DOHH2 (cell line): ENCODE results near the gene MAGI1.

Source experiments
- H3F3A ChIP-seq: fragments of 200-600 bp; sonication (generic), shearing (Covaris generic); 2 replicates; pipeline ENCODE4 v1.6.0; 2016; ENCODE audit warnings: antibody characterized with exemption, mild to moderate bottlenecking; ENCODE audit not compliant: control insufficient read depth, insufficient read depth
- H3K27ac ChIP-seq: fragments of 200-600 bp; sonication (generic); 2 replicates; pipeline ENCODE4 v1.5.1; 2014; ENCODE audit warnings: low read depth, mild to moderate bottlenecking, low read length, moderate library complexity
- H3K27me3 ChIP-seq: fragments of 200-600 bp; sonication (generic); 2 replicates; pipeline ENCODE4 v1.6.1; 2014; ENCODE audit warnings: mild to moderate bottlenecking, low read length, mixed read lengths; ENCODE audit not compliant: control insufficient read depth
- H3K36me3 ChIP-seq: fragments of 200-600 bp; sonication (generic); 2 replicates; pipeline ENCODE4 v1.6.1; 2014; ENCODE audit warnings: mild to moderate bottlenecking, low read length, moderate library complexity, mixed read lengths; ENCODE audit not compliant: control insufficient read depth
- H3K4me1 ChIP-seq: fragments of 200-600 bp; sonication (generic); 2 replicates; pipeline ENCODE4 v1.6.1; 2014; ENCODE audit warnings: mild to moderate bottlenecking, low read length, mixed read lengths; ENCODE audit not compliant: control insufficient read depth
- H3K4me2 ChIP-seq: fragments of 200-600 bp; sonication (generic); 2 replicates; pipeline ENCODE4 v1.6.0; 2014; ENCODE audit warnings: mild to moderate bottlenecking, low read length, moderate library complexity
- H3K4me3 ChIP-seq: fragments of 200-600 bp; sonication (generic); 2 replicates; pipeline ENCODE4 v1.5.1; 2014; ENCODE audit warnings: mild to moderate bottlenecking, low read length, mixed read lengths
- H3K79me2 ChIP-seq: fragments of 200-600 bp; sonication (generic); 2 replicates; pipeline ENCODE4 v1.6.1; 2014; ENCODE audit warnings: mild to moderate bottlenecking, low read length, mixed read lengths; ENCODE audit not compliant: control insufficient read depth
- H3K9me2 ChIP-seq: fragments of 200-600 bp; sonication (generic); replicated peaks from 2 replicates; pipeline ENCODE4 v1.6.1; 2014; ENCODE audit warnings: mild to moderate bottlenecking, low read length, mixed read lengths; ENCODE audit not compliant: control insufficient read depth
- H3K9me3 ChIP-seq: fragments of 200-600 bp; sonication (generic); 2 replicates; pipeline ENCODE4 v1.6.1; 2014; ENCODE audit warnings: antibody characterized with exemption, low read length, mixed read lengths; ENCODE audit not compliant: control insufficient read depth, insufficient read depth
- H4K20me1 ChIP-seq: fragments of 200-600 bp; sonication (generic); 2 replicates; pipeline ENCODE4 v1.6.0; 2014; ENCODE audit warnings: low read depth, mild to moderate bottlenecking, antibody characterized with exemption, low read length, moderate library complexity; ENCODE audit not compliant: control insufficient read depth, insufficient read depth
- EZH2phosphoT487 ChIP-seq: fragments of 200-600 bp; sonication (generic); IDR thresholded peaks from 2 replicates; pipeline ENCODE4 v1.6.1; 2017; ENCODE audit warnings: borderline replicate concordance, mild to moderate bottlenecking, antibody characterized with exemption, low read length, moderate library complexity, mixed read lengths
- TF ChIP-seq, protein P1 (sequence below): fragments of 200-600 bp; sonication (generic); IDR thresholded peaks from one replicate; pipeline ENCODE4 v1.5.1; 2014; ENCODE audit warnings: antibody characterized with exemption, mild to moderate bottlenecking, low read depth, low read length; ENCODE audit not compliant: poor library complexity, severe bottlenecking

The MAGI1 gene

DNA sequence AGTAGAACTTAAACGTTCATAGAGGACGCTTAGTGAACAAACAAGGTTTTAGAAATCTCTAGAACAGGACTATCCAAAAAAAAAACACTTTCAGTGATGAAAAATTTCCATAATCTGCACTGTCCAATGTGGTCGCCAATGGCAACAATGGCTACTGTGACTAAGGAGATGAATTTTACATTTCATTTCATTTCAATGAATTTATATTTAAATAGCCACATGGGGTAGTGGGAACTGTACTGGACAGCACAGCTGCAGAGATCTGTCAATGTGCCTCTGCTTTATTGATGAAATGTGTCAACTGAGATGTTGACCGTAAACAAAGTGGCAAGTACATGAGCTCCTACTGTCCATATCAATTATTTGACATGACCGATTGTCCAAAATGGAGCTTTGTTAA is 222.5 kb downstream of the MAGI1 start:
- no peak overlapping the region for H3K4me3 ChIP-seq
- no peak for TF ChIP-seq EZH2phosphoT487
- TF ChIP-seq, protein P1, sequence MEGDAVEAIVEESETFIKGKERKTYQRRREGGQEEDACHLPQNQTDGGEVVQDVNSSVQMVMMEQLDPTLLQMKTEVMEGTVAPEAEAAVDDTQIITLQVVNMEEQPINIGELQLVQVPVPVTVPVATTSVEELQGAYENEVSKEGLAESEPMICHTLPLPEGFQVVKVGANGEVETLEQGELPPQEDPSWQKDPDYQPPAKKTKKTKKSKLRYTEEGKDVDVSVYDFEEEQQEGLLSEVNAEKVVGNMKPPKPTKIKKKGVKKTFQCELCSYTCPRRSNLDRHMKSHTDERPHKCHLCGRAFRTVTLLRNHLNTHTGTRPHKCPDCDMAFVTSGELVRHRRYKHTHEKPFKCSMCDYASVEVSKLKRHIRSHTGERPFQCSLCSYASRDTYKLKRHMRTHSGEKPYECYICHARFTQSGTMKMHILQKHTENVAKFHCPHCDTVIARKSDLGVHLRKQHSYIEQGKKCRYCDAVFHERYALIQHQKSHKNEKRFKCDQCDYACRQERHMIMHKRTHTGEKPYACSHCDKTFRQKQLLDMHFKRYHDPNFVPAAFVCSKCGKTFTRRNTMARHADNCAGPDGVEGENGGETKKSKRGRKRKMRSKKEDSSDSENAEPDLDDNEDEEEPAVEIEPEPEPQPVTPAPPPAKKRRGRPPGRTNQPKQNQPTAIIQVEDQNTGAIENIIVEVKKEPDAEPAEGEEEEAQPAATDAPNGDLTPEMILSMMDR = no peak
- no peaks in the 10 kb centered on the region for H3K9me2 ChIP-seq
- H3K4me1 ChIP-seq = no peaks in the 10 kb centered on the region
- H3K79me2 ChIP-seq = no peaks in the 10 kb centered on the region
- H3K27ac ChIP-seq = no peak overlapping the region
- H3K36me3 ChIP-seq = no peaks in the 10 kb centered on the region
- H3K9me3 ChIP-seq = no peaks in the 10 kb centered on the region
- H3F3A ChIP-seq = no peaks in the 10 kb centered on the region
- no peaks in the 10 kb centered on the region for H4K20me1 ChIP-seq
- H3K27me3 ChIP-seq = no peaks in the 10 kb centered on the region
- H3K4me2 ChIP-seq = no peak overlapping the region

DNA sequence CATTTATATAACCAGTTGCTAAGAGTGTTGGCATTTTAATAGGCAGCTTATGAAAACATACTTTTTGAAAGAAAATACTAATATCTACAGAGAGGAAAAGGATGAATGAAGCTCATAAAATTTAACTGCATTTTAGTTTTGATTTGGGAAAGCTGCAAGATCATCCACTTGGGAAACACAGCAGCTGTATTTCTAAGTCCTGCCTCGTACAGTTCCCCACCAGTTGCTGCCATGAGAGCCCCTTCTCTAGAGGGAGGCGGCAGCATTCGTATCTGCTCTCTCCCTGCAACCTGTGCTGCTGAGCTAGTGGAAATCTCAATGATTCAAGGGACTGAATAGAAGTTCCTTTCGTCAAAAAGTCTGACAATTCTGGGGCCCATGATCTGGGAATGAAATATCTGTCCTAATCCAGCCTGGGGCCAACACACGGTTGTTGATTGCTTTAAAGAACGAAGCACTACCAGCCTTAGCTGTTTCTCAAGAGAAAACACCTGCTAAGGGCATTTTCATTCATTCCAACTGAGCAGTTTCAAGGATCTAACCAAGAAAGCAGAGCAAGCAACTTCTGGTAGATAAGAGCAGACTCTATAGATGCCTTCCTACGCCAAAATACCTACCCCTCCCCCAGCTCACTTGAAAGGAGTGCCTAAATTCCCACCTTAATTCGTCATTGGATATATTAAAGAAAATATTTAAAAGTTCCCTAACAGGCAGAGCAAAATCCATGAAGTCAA is 223.7 kb downstream of the MAGI1 start:
- Histone ChIP-seq H3K36me3 (no peaks in the 10 kb centered on the region), H3F3A (no peaks in the 10 kb centered on the region), H3K4me2 (no peak overlapping the region), H3K27ac (no peak overlapping the region), H3K27me3 (no peaks in the 10 kb centered on the region), H3K9me2 (no peaks in the 10 kb centered on the region), H3K9me3 (no peaks in the 10 kb centered on the region), H3K79me2 (no peaks in the 10 kb centered on the region), H3K4me3 (no peak overlapping the region), H4K20me1 (no peaks in the 10 kb centered on the region), H3K4me1 (no peaks in the 10 kb centered on the region)
- TF ChIP-seq, protein P1 = no peak
- no peak for TF ChIP-seq EZH2phosphoT487

DNA sequence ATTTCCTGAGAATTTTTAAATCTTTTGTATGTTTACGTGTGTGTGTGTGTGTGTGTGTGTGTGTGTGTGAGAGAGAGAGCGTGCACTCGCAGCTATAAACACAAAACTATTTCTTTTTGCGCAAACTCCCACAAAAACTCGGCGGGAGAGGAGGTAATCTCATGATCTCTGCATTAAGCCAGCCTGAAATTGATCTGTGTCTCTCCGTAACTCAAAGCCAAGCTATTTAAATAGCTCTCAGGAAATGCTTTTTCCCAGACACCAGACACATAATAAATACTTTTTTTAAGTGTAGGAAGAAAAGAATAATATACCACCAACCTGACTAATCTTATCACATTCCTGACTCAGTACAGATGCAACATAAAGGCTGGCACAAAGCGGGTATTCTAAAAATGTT is 226.8 kb downstream of the MAGI1 start:
- Histone ChIP-seq H3K27ac (no peak overlapping the region), H3K4me2 (no peak overlapping the region), H4K20me1 (no peaks in the 10 kb centered on the region), H3F3A (no peaks in the 10 kb centered on the region), H3K36me3 (no peaks in the 10 kb centered on the region), H3K27me3 (no peaks in the 10 kb centered on the region), H3K9me2 (no peaks in the 10 kb centered on the region), H3K4me3 (no peak overlapping the region), H3K79me2 (no peaks in the 10 kb centered on the region), H3K4me1 (no peaks in the 10 kb centered on the region), H3K9me3 (no peaks in the 10 kb centered on the region)
- no peak for TF ChIP-seq EZH2phosphoT487
- TF ChIP-seq, protein P1 = no peak
